Activated CD4-positive, alpha-beta T cell treated with anti-CD3 and anti-CD28 coated beads for 24 hours (primary cell): ENCODE data around the gene ERBB4.

Experiments
- DNase-seq, 2 donors: peaks; one replicate each; pipeline ENCODE4 v3.0.0-alpha.2; 2020; ENCODE audit warnings: low read depth in 2 of 2

ERBB4 gene

DNA sequence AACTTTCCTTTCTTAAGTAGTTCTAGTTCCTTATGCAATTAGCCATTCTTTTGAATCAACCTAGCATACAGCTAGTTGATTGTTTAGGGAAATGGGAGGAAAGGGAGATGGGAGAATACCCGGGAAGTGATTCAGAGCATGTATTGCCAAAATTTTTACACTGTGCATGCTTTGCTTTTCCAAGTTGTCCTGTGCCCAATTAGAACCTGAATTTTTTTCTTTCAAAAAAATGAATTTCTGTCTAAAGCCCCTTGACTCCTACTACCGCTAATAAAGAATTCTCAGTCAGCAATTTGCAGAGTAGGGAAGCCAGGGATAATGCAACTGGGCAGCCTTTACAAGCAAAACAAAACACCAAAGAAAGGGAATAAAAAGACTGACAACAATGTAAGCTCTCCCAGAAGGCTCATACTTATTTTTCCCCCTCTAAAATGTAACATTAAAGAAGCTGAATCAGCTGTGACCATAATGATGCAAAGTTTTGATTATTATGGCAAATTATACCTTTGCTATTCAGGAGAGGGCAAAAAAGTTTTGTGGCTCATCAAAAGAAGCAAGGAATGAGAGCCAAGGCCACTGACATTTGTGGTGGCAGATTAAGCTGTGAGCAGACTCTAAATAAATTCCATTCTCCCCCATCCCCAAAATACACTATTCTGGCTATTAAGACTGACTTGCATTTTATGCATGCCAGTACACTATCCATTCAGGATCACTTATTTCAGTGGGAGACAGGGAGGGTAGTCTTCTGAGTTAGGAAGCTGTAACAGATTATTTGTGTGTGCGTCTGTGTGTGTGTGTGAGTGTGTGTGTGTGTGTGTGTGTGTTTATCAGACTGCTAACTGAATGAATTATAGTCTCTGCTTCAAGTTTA lies 174.3 kb downstream of the ERBB4 start:
- no peak for DNase-seq

DNA sequence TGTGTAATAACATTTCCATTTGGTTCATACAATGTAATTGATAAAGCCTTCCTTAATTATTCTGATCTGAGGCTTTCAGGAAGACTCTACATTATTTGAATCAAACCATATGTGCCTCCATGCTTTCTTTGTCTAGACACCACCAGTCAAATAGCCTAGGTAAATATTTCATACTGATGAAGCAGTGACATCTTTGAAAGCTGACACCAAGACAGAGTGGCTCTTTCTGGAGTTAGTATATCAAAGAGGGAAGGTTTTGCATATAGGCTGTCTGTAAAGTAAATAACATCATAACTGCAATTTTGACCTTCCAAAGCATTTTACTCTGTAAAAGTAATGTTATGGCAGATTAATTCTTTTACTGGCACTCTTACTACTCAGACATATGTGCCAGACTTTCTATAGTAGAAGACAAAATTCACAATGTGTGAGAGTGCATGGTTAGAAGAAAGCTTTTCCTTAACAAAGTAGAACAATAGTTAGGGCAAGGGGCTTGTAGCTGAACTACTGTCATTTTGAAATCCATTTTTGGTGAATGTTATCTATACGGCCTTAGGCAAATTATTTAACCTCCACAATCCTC lies 177.3 kb downstream of the ERBB4 start:
- DNase-seq: no peak

DNA sequence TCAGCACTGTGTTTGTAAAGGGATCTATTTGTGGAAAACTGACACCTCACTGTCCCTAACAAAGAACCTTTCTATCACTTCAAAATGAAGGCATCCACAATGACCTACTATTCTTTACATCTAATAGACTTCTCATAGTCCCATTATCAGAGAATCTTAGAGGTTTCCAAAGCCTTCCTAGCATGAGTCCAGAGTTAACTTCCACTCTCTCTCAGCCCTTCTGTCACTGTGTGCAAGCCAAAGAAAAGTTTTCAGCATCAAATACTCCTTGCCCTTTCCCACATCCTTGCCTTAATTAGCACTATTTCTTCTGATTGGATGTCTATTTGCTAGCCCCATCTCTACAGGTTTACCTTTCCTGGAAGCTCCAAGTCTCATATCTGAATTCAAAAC lies 178.5 kb downstream of the ERBB4 start:
- no peak for DNase-seq

DNA sequence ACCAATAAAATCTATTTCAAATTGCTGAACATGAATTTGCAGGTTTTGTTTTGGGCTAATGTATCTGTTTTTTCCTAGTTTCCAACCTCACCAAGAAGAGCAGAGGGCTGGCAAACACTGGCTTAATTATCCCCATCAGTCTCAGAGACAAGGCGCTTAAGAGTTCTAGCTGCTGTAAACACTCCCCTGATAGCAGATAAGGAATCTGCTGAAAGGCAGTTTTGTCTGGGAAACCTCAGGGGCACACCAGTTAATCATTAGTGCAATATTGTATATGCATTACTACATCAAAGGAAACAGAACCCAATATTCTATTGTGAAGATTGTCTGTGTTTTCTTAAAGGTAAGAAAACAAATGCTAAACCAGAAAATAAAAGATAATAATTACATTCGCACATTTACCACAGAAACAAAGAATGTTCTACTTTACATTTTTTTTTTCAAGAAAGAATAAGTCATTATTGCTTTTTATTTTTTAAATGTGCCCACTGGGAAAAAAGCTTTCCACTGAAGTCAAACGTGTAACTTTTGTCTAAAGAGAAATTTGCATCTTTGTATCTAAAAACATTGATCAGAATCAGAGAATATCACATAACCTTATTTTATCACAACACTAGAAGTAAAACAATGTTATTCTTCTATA lies 179.1 kb downstream of the ERBB4 start:
- DNase-seq: no peak

DNA sequence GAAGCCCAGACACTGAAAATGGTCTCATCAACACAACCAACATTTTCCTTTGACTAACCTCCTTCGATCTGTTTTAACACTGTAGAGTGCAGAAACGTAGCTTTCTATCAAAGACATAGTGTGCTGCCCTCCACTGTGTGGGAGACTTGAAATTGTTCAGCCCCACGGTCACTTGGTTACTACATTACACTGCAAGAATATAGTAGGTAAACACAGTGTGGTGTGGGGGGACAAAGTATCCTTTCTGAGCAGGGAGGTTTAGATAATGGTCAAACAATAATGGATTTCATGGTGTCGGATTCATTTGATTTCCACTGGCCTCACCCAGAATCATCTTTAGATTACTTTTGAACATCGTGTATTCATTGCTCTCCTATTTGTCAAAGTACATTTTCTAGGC lies 181.0 kb downstream of the ERBB4 start:
- DNase-seq: no peak

DNA sequence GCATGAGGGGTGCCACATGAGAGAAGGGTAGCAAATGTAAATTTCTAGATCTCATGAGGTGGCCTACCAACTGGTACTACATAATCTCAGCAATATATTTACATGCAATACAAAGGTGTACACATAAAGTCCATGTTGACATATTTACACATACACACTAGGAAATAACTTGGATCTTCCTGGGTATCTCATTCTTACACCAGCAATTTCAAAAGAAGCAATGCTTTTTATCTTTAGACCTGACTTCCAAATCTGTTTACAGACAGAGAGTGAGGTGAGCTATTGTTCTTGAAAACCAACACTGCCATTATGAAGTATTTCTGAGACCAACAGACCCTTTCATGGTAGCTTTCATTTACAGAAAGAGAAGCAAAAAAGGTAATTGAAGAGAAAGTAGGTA lies 184.2 kb downstream of the ERBB4 start:
- DNase-seq: no peak

DNA sequence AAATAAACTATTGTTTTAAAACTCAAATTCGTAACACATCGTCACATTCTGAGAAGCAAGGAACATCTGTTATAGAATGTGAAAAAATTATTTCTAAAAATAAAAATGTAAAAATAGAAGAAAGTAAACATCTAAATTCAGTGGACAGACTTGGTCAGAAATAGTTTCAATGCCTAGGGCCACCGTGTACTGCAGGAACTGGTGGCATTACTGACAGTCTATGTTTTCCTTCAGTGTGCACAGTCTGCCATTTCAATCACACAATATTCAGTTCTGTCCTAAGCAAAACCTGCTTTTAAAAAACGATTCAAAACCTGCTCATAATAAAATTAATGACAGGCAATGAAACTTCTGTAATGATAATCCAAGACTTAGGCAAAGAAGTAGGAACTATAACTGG lies 190.1 kb downstream of the ERBB4 start:
- DNase-seq: no peak

DNA sequence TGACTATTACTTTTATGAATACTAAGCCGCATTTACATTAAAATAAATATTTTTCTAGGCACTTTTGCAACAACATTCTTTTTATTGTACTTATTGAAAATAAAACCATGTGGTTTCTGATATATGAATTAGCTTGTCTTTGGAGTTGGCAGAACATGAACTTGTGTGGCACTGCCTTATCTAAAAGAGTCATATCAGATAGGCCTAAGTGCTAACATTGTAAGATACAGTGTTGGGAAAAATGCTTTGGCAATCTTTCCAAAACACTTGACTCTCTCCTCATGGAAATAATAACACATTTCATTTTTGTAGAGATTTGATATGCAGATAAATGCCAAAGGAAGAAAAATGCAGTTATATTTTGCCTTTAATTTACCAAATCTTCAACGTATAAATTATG lies 191.7 kb downstream of the ERBB4 start:
- no peak for DNase-seq

DNA sequence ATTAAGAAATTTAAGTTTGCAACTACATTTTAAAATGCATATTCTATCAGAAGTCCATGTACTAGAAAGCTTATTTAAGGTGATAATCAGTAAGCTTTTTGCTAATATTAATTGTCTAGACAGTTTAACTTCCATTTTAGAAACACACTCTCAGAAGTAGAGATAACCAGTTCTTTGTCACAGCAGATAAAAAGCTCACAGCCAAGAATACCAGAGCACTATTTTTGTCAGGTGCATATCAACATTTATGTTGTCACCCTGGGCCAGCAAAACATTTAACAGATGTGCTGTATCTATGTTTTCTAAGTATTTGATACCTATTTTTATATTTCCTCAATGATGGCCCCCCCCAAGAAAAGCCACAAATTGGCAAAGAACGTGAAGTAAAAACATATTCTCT lies 192.6 kb downstream of the ERBB4 start:
- no peak for DNase-seq

DNA sequence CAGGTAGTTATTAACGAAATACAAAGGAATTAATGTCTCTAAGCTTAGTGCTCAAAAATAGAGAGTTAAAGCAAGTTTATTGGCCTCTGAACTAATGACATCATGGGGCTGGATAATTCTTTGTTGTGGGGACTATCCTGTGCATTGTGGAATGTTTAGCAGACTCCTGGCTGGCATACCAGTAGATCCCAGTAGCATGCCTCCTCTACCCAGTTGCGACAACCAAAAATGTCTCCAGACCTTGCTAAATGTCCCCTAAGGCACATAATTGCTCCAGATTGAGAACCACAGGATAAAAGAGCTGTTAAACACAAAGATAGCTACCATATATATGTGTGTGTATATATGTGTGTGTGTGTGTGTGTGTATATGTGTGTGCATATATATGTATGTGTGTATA lies 194.5 kb downstream of the ERBB4 start:
- DNase-seq: no peak

DNA sequence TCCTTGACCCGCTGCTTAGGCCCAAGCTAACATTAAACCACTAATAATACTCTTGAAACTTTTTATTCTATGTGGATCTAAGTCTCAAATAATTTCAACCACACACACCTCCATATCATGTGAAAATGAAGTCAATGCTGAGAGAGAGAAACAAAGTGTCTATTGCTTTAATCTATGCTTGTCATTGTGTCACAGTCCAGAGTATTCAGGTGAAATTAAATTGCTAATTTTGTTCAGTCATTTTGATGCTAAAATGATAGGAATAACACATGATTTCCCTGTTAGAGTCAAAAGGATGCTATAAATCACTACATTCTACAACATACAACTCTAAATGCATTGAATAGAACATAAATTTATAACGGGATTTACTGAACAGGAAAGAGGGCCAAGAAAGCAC lies 195.4 kb downstream of the ERBB4 start:
- no peak for DNase-seq

DNA sequence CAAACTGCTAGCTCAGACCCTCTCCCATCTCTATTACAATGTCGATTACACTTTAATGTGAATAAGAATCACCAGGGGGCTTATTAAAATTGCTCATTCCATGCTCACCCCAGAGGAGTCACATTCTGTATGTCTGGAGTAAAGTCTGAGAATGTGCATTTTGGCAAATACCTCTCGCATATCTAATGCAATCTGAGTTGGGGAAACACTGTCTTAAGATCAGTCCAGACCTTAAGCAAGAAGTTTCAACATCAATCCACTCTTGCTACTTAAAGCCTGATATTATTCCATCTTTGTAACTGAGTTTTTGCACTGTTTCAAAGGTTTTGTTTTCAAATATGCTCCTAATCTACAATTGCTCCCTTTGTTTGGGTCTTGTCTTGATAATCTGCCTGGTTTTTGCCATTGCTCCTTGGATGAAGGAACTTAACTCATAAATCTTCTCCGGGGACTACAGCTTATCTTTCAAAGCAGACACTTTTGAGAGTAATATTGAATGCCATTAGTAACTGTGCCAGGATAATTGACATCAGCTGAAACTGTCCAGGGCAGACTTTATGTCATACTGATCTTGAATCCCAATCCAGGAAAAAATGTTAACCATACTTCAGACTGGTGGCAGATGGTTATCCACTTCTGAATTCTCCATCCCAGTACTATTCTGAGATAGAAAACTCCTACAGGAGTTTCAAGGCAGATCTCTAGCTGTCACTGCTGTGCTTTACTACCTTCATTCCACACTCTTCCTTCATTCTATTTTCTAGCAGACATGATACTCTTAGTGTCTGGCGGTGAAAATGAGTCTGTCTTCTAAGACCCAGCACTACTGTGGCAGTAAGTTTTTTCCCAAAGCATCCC lies 200.9 kb downstream of the ERBB4 start:
- no peak for DNase-seq

DNA sequence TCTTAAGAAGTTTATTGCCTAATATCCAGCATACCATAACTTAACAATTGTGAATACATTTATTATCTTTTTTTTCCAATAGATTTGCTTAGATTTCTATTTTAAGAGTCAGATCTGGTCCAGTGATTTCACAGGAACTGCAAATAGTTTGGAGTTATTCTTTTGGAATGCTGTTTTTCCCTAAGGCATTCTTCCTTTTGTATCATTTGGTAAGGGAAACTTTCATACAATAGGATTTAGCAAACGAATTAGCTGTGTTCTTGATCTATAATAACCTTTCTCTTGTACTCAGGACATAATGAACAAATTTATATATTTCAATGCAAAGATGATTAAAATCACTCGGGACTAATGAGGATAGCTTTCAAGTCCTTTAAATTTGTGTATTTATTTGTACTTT lies 201.6 kb downstream of the ERBB4 start:
- DNase-seq: no peak

DNA sequence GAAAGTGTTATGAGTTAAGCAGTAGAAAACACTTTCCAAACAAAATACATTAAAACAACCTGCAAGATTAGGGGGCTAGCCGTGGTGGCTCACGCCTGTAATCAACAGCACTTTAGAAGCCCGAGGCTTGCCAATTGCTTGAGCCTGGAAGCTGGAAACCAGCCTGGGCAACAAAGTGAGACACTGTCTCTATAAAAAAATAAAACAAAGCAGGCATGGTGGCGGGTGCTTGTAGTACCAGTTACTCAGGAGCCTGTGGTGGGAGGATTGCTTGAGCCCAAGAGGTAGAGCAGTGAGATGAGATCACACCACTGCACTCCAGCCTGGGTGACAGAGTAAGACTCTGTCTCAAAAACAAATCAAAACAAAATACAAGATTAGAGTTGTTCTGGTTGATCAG lies 208.3 kb downstream of the ERBB4 start:
- no peak for DNase-seq

DNA sequence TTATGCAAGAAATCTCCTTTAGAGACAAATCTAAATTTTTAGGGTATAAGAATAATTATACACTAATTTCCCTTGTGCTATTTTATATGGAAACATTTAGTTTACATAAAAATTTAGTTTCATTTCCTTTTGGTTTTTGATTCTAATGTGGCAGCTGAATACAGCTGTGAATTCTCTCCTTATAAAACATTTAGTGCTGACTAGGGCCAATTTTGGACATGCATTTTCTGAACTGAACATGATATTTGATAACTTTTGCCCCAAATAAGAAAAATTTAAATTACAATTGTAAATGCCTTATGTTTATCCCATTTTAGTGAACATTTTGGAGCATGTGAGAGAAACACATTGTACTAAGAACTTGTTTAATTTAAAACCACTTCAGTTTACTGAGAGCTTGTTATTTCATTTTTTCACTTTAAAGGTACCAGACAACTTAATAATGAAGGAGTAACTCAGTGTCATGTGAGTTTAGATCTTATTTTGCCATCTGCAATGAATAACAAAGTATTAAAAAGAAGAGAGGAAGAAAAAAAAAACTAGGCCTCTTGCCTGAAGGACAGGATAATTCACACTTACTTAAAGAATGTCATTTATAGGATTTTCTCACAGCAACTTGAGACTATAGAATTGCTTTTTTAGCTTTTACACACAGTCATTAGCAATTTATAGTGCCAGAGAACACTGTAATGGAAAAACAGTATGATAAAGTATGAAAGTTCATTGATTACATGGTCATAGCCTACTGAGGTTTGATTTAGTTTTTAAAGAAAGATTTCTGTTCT lies 209.7 kb downstream of the ERBB4 start:
- DNase-seq: no peak

DNA sequence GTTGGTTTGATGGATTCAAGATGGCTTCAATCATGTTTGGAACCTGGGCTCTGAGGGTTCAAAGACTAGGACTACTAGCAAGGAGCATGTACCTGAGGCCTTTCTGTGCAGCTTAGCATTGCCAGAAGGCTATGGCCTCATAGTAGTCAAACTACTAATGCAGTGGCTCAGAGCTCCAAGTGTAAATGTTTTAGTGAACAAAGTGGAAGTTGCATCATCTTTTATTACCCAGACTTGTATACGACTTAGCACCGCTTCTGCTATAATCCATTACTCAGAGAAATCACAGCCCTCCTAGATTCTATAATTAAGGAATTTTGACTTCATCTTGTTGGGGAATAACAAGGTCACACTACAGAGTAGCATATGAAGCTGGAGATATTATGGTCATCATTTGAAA lies 210.5 kb downstream of the ERBB4 start:
- no peak for DNase-seq

DNA sequence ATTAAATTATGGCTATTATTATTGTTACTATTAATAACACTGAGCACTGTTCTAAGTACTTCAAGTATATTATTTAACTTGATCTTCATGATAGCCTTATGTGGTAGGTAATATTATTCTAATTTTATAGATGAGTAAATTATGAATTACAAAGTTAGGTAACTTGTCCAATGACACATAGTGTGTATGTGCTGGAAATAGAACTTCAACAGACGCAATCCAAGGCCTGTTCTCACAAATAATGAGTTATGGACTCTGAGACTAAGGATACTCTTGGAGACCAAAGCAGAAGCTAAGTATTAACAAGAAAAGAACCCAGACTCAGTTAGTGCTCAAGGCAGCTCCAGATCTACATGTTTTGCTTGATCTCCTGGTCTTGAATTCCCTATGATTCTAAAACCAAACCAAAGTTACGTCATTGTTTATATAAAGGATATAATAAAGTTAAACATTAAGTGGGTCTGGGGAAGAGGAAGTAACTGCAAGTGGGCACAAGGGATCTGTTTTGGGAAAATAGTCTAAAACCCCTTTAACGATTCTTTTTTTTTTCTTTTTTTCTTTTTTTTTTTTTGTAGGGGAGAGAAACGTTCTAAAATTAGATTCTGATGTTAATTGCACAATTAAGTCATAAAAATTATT lies 211.3 kb downstream of the ERBB4 start:
- DNase-seq: no peak

DNA sequence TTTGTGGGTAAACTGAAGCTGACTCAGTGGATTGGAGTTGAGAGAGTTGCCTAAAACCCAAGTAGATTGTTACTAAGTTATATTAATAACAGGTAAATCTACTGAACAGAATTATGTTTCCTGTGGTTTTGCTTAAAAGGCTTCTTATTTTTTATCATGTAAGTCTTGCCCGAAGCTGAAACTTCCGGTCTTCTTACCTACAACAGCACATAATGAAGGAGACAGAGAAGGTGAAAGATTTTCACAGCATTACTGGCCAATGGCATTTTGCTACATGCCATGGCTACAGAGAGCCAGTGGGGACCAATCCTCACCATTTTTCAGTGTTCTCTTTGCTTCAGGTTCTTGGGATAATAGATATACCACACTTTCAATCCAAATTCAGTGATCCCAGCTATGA lies 220.0 kb downstream of the ERBB4 start:
- DNase-seq: no peak

DNA sequence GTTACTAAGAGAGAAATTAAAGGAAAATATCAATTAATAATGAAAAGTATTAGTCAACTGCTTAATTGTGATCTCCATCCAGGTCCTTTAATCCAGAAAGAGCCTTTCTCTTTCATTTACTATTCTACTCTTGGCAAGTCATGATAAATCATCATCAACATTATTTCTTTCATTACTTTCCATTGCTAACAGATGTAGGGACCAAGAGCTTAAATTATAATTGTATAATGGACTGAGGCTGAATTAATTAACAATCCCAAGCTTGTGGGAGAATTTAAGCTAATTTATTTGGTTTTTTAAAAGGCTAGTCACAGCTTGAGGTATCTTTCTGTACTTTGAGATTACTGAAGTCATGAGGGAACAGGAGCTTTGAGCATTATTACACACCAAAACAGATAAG lies 223.9 kb downstream of the ERBB4 start:
- DNase-seq: no peak

DNA sequence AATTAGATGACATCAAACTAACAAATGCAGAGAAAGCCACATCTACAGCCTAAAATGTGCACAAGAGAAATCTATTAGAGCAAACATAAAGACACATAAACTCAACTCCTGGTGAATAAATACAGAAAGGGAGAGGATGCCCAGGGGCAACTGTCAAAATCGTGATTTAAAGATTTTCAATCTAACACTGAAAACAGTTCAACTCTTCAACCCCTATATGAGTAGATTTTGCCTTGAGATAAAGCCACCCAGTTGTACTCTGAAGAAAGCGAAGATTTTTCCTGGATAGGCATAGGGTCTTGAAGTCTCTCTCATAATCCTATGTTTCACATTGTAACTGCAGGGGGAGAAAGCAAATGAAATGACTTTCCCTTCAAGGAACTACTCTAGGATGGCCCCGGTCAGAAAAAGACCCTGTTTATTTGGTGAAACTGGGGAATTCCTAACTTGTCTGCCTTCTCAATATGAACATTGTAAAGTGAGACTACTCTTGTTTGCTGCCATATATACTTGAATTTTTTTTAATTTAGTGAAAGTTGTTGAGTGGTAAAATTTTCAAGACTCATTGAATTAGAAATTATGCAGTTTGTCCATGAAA lies 226.7 kb downstream of the ERBB4 start:
- no peak for DNase-seq

DNA sequence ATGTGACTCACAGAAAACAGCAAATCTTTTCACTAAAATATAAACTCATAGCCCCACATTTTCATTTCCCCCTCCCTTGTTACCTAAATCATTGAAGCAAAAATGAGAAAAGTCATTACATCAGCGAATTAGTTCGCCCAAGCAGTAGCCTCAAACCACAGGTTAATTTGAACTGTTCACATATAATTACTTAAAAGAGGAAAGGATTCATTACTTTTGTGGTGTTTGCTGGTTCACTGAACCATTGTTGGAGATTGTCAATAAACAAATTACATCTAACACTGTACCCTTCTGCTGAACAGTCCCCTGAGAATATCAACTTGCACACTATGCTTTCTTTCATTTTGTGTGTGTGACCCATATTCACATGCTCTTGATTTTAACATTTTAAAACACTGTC lies 238.7 kb downstream of the ERBB4 start:
- no peak for DNase-seq
